ENCODE measurements around the gene GRID1.

DNA sequence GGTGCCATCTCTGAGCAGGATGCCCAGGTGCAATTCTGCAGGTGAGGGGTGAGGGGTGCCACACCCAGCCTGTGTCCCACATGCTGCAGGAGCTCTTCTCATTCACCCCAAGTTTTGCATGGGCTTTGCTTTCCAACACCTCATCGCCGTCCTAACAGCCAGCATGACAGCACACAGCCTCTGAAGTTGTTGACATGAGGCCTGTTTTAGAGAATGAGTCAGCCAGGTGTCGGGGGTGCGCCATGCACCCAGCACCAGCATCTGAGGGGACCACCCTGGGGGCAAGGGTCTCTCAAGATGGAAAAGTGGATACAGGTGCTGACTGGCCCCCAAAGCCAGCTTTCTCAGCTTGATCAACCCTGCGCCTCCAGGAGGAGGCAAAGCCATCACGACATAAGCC, 146.0 kb downstream of the GRID1 start:
- TF ChIP-seq BMI1 (IDR thresholded peaks at IDR 0.05; ENCODE audit: low read length) (no peak), PPARD (CRISPR knock-in tag; IDR thresholded peaks at IDR 0.05) (no peak), GTF2F1 (IDR thresholded peaks at IDR 0.05; ENCODE audit: low read depth, low read length) (no peak), ZNF79 (CRISPR knock-in tag; IDR thresholded peaks at IDR 0.05; ENCODE audit: low read depth) (no peak), HCFC1 (IDR thresholded peaks at IDR 0.05; ENCODE audit: low read depth, low read length) (no peak), ZNF133 (CRISPR knock-in tag; IDR thresholded peaks at IDR 0.05) (no peak), CTCF (IDR thresholded peaks at IDR 0.05 in 2 of 3, conservative IDR thresholded peaks at IDR 0.05 in 1 of 3; ENCODE audit: insufficient read depth in 2 of 3, low read depth in 1 of 3, low read length in 3 of 3) (no peak), POLR2A (conservative IDR thresholded peaks at IDR 0.05) (no peak), RCOR1 (IDR thresholded peaks at IDR 0.05; ENCODE audit: borderline replicate concordance in 1 of 2, low read depth in 2 of 2, low read length in 2 of 2) (no peak)
- TF ChIP-seq, protein P1, sequence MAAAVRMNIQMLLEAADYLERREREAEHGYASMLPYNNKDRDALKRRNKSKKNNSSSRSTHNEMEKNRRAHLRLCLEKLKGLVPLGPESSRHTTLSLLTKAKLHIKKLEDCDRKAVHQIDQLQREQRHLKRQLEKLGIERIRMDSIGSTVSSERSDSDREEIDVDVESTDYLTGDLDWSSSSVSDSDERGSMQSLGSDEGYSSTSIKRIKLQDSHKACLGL (CRISPR knock-in tag; IDR thresholded peaks at IDR 0.05; ENCODE audit: borderline replicate concordance, poor library complexity, severe bottlenecking): no peak
- TF ChIP-seq, protein P2, sequence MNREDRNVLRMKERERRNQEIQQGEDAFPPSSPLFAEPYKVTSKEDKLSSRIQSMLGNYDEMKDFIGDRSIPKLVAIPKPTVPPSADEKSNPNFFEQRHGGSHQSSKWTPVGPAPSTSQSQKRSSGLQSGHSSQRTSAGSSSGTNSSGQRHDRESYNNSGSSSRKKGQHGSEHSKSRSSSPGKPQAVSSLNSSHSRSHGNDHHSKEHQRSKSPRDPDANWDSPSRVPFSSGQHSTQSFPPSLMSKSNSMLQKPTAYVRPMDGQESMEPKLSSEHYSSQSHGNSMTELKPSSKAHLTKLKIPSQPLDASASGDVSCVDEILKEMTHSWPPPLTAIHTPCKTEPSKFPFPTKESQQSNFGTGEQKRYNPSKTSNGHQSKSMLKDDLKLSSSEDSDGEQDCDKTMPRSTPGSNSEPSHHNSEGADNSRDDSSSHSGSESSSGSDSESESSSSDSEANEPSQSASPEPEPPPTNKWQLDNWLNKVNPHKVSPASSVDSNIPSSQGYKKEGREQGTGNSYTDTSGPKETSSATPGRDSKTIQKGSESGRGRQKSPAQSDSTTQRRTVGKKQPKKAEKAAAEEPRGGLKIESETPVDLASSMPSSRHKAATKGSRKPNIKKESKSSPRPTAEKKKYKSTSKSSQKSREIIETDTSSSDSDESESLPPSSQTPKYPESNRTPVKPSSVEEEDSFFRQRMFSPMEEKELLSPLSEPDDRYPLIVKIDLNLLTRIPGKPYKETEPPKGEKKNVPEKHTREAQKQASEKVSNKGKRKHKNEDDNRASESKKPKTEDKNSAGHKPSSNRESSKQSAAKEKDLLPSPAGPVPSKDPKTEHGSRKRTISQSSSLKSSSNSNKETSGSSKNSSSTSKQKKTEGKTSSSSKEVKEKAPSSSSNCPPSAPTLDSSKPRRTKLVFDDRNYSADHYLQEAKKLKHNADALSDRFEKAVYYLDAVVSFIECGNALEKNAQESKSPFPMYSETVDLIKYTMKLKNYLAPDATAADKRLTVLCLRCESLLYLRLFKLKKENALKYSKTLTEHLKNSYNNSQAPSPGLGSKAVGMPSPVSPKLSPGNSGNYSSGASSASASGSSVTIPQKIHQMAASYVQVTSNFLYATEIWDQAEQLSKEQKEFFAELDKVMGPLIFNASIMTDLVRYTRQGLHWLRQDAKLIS (CRISPR knock-in tag; IDR thresholded peaks at IDR 0.05): no peak
